Nephron (organoid): ENCODE data around the gene TFAP2B.

ENCODE experiments used
- H3K27ac Mint-ChIP-seq, 3 experiments: 2 replicates each; pipeline ENCODE4 v1.8.0; 2020; ENCODE audit warnings: mixed read lengths in 3 of 3, mild to moderate bottlenecking in 2 of 3, moderate library complexity in 1 of 3
- H3K27me3 Mint-ChIP-seq: 2 replicates; pipeline ENCODE4 v1.8.0; 2021; ENCODE audit warnings: low read depth, mild to moderate bottlenecking, moderate library complexity, mixed read lengths
- H3K36me3 Mint-ChIP-seq: 2 replicates; pipeline ENCODE4 v1.8.0; 2020; ENCODE audit warnings: low read depth, mixed read lengths
- H3K4me1 Mint-ChIP-seq: 2 replicates; pipeline ENCODE4 v1.8.0; 2020; ENCODE audit warnings: mixed read lengths
- H3K4me3 Mint-ChIP-seq, 3 experiments: 2 replicates each; pipeline ENCODE4 v1.8.0; 2020; ENCODE audit warnings: mild to moderate bottlenecking in 3 of 3, mixed read lengths in 3 of 3, moderate library complexity in 2 of 3
- H3K9me3 Mint-ChIP-seq: 2 replicates; pipeline ENCODE4 v1.8.0; 2020; ENCODE audit warnings: mixed read lengths
- TF ChIP-seq, protein P1 (sequence below), 3 experiments: fragments of 200-600 bp; sonication (generic); IDR thresholded peaks; one replicate each; pipeline ENCODE4 v1.5.0; 2021; ENCODE audit warnings: antibody characterized with exemption in 3 of 3; ENCODE audit not compliant: unreplicated experiment in 3 of 3

Gene TFAP2B

DNA sequence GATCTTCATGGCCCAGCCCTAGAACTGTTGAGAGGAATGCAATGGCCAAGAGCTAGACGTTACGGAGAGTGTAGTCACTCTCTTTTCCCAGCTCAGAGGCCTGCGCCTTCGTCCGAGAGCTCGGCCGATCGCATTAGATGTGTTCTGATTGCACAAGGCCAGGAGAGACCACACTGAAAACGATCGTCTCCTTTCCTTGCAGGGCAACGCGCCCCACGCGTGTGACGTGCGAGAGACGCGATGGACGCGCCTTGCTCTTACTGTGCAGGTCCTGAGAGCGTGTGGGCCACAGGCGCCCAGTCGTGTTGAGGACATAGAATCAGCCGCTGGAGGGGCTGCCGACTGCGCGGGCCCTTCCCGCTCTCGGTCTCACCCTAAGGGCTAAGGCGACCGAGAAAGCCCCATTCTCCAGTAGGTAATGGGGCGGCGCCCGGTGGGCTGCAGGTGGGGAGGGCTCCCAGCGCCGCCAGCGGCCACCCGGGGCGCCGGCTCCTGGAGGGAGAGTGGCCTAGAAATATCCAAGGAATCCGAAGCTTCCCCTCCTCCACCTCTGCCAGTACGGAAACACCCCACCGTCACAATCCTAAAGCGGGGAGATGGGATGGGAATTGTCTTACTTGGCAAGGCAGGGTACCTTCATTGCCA lies 26.9 kb downstream of the TFAP2B start:
- Mint-ChIP-seq H3K9me3 (no peaks in the 10 kb centered on the region), H3K4me3 (peak overlapping the region in 1 of 3 experiments; percentile 16), H3K27ac (peak overlapping the region in 1 of 3 experiments; percentile 37), H3K27me3 (peaks cover 100% of the 10 kb centered on the region), H3K4me1 (peaks cover 20% of the 10 kb centered on the region), H3K36me3 (no peaks in the 10 kb centered on the region)
- TF ChIP-seq, protein P1, sequence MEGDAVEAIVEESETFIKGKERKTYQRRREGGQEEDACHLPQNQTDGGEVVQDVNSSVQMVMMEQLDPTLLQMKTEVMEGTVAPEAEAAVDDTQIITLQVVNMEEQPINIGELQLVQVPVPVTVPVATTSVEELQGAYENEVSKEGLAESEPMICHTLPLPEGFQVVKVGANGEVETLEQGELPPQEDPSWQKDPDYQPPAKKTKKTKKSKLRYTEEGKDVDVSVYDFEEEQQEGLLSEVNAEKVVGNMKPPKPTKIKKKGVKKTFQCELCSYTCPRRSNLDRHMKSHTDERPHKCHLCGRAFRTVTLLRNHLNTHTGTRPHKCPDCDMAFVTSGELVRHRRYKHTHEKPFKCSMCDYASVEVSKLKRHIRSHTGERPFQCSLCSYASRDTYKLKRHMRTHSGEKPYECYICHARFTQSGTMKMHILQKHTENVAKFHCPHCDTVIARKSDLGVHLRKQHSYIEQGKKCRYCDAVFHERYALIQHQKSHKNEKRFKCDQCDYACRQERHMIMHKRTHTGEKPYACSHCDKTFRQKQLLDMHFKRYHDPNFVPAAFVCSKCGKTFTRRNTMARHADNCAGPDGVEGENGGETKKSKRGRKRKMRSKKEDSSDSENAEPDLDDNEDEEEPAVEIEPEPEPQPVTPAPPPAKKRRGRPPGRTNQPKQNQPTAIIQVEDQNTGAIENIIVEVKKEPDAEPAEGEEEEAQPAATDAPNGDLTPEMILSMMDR (IDR thresholded peaks at IDR 0.05; ENCODE audit: unreplicated experiment in 3 of 3) = no peak

DNA sequence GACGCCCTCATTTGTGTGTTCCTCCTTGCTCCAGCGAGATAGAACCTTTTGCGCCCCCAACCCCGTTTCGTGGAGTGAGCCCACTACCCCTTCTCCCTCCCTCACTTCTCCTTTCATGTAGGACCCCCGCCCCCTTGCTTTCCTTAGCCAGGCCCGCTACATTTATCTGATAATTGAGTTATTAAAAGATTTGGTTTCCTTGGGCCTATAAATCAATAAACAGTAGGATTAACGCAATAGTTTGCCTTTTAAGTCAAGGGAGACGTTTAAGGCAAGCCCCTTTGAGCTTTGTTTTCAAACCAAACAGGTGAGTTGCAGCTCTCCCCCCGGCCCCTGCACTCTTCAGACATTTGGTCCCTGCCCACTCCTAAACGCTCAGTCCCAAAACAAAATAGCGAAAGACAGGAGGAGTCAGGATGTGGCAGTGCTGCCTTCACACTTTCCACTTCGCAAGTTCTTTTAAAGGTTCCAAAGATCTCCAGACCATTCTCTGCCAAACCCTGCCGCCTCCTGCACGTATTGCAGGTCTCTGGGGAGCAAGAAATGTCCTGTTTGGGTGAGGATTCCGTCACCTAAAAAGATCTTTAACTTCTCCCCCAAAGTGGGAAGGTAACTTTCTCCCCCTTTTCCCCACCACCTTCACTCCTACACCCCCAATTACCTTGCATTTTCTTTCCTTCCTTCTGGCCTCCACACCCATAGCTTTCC lies 27.6 kb downstream of the TFAP2B start:
- TF ChIP-seq, protein P1 (IDR thresholded peaks at IDR 0.05; ENCODE audit: unreplicated experiment in 3 of 3) = no peak
- H3K4me1 Mint-ChIP-seq = peaks cover 13% of the 10 kb centered on the region
- H3K27me3 Mint-ChIP-seq = peaks cover 100% of the 10 kb centered on the region
- H3K36me3 Mint-ChIP-seq = no peaks in the 10 kb centered on the region
- H3K27ac Mint-ChIP-seq = peak overlapping the region in 1 of 3 experiments; percentile 55
- no peaks in the 10 kb centered on the region for H3K9me3 Mint-ChIP-seq
- H3K4me3 Mint-ChIP-seq = no peak overlapping the region

DNA sequence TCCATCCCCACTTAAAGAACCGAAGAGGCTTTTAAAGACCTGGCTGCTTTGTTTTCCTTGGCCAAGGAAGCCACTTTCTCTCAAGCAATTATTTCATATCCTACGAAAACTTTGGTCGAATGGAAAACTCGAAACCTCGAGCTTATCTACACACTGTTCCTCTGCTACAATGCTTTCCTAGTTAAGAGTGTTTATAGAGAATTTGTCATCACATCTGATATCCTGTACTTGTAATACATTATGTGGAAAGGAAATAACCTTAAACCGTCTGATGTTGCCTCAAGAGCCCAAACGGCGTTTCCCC lies 28.1 kb downstream of the TFAP2B start:
- no peaks in the 10 kb centered on the region for H3K9me3 Mint-ChIP-seq
- TF ChIP-seq, protein P1 (IDR thresholded peaks at IDR 0.05; ENCODE audit: unreplicated experiment in 3 of 3) = no peak

DNA sequence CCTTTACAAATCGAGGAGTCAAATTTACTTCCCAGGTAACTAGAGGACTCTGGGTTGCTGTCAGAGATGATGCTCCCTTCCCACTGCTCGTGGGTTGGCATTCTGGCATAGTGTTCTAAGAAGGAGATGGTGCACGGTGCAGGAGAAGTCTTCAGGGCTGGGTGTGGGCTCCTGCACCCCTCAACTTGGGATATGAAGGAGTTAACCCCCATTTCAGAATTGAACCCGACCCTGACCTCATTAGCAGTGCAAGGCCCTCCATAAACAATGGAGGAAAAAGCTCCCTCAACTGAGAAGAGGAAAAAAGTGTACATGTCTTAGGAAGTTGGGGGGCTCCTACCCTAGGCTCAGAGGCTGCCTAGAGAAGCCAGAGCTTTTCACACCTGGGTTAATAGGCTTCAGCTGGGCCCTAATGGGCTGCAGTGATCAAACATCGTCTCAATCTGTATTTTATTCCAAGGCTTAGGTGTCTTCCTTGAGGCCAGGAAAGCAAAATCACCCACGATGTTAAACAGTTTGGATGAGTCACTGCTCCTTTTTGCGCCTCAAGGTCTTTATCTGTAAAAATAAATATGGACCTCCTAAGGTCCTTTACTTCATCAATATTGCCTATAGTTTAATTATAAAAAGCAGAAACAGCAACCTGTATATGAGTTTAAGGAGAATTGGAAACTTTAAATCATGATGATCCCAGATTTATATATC lies 29.4 kb downstream of the TFAP2B start:
- Mint-ChIP-seq H3K27me3 (peaks cover 100% of the 10 kb centered on the region), H3K36me3 (no peaks in the 10 kb centered on the region), H3K4me3 (no peak overlapping the region), H3K4me1 (peaks cover 12% of the 10 kb centered on the region), H3K27ac (peak overlapping the region in 1 of 3 experiments; percentile 91), H3K9me3 (no peaks in the 10 kb centered on the region)
- TF ChIP-seq, protein P1 (IDR thresholded peaks at IDR 0.05; ENCODE audit: unreplicated experiment in 3 of 3) = no peak

More for the DNA sequence above, 28.1 kb downstream of the TFAP2B start:
- Mint-ChIP-seq H3K4me3 (no peak overlapping the region), H3K36me3 (no peaks in the 10 kb centered on the region), H3K4me1 (peaks cover 12% of the 10 kb centered on the region), H3K27me3 (peaks cover 100% of the 10 kb centered on the region), H3K27ac (no peak overlapping the region)

DNA sequence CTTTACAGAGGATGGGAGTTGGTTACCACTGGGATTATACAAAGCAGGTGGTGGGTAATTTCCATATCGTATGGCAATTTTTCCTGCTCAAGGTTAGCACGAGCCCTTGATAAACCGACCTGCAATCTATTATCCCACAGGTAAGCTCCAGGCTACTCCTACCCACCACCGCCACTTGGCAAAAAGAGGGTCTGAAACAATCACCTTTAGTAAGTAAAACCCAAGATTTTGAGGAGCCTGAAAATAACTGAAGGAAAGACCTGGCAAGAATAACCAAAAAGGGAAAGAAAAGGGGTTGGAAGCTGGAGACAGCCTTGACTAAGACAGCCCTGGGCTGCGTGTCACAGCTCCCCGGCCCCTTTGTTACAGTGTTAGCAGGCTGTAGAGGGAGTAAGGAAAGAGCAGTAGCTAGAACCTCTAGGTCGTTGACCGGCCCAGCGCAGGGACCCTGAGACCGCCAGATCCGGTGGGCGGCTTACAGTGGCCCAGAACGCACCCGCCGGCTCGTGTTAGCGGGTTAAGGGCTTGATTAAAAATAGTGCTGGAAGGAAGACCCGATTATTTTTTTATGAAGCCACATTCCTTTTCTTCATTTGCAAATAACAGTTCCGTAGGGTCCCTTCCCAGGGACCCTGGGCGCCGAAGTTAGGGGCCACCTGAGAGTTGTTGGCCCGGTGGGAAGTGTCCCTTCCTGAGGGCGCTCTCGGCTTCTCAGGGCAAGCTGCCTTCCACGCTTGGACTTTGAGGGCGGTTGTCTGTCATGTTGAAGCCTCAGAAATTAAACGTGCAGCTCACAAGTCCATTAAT lies 30.5 kb downstream of the TFAP2B start:
- Mint-ChIP-seq H3K27me3 (peaks cover 100% of the 10 kb centered on the region), H3K4me1 (peaks cover 17% of the 10 kb centered on the region), H3K4me3 (peak overlapping the region; percentile 71 to 79 (median 73)), H3K27ac (peak overlapping the region in 1 of 3 experiments; percentile 91), H3K9me3 (no peaks in the 10 kb centered on the region), H3K36me3 (no peaks in the 10 kb centered on the region)
- TF ChIP-seq, protein P1 (IDR thresholded peaks at IDR 0.05; ENCODE audit: unreplicated experiment in 3 of 3) = no peak
